Amniotic epithelial cell (primary cell): ENCODE measurements around the gene TRAPPC8.
"Not testable (repeated sequence)": the region's sequence is repeated elsewhere in the genome, so short reads cannot be mapped to it uniquely, and the experiment has no call there.

Experiments
- DNase-seq: peaks from one replicate; pipeline ENCODE4 v3.0.0-alpha.2; 2010; ENCODE audit warnings: low read depth

The TRAPPC8 gene, protein sequence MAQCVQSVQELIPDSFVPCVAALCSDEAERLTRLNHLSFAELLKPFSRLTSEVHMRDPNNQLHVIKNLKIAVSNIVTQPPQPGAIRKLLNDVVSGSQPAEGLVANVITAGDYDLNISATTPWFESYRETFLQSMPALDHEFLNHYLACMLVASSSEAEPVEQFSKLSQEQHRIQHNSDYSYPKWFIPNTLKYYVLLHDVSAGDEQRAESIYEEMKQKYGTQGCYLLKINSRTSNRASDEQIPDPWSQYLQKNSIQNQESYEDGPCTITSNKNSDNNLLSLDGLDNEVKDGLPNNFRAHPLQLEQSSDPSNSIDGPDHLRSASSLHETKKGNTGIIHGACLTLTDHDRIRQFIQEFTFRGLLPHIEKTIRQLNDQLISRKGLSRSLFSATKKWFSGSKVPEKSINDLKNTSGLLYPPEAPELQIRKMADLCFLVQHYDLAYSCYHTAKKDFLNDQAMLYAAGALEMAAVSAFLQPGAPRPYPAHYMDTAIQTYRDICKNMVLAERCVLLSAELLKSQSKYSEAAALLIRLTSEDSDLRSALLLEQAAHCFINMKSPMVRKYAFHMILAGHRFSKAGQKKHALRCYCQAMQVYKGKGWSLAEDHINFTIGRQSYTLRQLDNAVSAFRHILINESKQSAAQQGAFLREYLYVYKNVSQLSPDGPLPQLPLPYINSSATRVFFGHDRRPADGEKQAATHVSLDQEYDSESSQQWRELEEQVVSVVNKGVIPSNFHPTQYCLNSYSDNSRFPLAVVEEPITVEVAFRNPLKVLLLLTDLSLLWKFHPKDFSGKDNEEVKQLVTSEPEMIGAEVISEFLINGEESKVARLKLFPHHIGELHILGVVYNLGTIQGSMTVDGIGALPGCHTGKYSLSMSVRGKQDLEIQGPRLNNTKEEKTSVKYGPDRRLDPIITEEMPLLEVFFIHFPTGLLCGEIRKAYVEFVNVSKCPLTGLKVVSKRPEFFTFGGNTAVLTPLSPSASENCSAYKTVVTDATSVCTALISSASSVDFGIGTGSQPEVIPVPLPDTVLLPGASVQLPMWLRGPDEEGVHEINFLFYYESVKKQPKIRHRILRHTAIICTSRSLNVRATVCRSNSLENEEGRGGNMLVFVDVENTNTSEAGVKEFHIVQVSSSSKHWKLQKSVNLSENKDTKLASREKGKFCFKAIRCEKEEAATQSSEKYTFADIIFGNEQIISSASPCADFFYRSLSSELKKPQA (N-terminal part only)

DNA sequence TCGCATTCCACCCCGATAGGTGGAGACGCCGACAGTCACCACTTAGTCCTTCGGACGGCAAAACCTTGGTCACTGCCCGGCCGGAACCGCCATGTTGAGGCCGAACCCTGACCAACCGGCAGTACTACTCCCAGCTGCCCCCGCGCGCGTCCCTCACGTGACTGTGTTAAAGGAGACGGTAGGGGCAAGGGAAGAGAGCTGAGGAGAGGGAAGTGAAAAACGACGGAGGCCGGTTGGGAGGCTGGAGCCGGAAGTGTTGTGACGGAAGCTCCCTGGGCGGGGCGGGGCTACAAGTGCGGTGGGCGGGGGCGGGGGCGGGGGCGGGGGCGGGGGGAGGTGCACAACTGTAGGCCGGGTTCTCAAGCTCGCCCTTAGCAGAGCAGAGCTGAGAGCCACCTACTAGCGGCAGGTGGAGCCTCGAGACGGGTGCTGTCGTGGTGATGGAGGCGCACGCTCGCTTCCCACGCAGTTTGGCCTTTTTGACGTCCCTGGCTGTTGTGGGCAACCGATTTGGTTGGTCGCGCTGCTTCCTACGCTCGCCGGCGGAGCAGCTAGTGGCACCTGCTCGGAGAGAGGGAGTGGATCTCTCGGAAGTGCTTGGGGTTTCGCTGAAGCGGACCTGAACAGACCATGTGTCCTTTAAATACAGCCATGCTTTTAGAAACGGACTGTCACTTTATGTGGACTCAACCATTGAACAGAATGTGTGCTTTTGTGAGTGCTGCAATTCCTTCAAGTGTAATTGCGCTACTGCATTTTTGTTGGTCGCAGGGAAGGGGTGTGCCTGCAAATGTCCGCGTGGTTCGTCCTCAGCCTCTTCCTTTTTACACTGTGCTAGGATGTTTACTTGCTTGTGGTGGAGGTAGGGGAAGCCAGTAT is at the start of gene TRAPPC8:
Gene TRAPPC8, minus strand, starts transcription at position 130 of the 879 bp plus-strand sequence. CDS start 364 bp downstream, outside the sequence.
- DNase-seq, result peak; percentile 98

DNA sequence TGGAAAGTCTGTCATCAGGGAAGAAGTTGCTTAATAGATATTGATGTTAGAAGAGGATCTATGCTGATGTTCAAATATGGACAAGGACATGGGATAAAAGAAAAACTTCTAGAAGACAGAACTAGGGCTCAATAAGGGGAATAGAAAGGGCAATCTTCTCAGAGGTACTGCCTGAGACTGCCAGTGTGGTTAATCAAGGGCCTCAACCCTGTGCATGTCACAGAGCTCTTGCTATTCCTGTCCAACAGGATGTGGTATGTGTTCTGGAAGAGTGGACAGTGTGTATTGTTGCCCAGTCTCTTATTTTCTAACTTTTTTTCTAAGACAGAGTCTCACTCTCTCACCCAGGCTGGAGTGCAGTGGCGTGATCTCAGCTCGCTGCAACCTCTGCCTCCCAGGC is 47.9 kb upstream of the TRAPPC8 start:
- DNase-seq, result no peak

- DNase-seq, result no peak
Measured at GRCh38 chr18:31983976-31984375, 41.0 kb upstream of the TRAPPC8 start.

DNA sequence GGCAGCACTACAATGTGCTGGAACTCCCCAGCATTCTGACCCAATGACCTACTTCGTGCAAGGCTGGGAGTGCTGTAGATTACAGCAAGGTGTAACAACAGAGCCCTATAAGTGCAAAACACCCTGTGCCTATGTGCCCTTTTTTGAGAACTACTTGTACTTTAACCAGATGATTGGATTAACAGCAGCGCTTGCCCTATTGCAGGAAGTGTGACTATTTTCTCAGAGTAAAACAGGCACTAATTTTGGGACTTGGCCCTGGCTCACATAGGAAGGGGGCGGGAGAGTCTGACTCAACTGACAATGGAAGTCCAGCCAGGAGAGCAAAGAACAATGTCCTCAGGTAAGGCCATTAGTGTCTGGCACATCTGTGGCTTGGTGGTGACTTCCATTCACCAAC is 40.1 kb upstream of the TRAPPC8 start:
- DNase-seq, result no peak

- DNase-seq, result no peak
Measured at GRCh38 chr18:31980863-31981262, 37.9 kb upstream of the TRAPPC8 start.

DNA sequence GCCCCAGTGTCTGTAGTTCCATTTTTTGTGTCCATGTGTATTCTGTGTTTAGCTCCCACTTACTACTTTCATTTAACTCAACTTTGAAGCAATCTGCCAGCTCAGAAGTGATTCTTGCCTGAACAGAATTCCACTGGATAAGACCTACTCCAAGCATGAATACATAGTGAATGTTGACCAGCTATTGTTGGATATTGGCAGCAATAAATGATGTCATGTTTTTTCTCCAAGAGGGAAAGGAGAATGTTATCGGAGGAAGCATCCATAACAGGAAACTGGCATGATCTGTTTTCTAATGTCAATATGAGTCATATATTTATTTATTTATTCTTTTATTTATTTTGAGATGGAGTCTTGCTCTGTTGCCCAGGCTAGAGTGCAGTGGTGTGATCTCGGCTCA is 36.8 kb upstream of the TRAPPC8 start:
- DNase-seq, result no peak

DNA sequence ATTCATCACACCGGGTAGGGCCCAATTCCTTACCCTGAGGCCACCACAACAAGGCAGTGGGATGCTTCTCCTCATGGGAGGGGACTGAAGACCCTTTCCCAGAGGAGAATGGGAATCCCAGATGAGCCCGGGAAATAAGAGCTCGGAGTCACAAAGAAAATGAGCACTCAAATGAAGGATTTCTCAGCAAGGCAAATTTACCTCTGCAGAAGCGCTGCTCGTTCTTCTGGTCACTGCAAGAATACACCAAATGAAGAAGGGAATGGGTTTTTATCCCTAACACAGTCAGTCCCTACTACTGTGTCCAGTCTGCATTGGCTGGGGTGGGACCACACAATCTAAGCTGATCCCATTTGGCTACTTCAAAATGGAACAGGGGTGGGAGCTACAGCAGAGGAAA is 35.7 kb upstream of the TRAPPC8 start:
- DNase-seq, result no peak

GRCh38 chr18:31977270-31977872 is 34.4 kb upstream of the TRAPPC8 start:
- peak; percentile 62 for DNase-seq

DNA sequence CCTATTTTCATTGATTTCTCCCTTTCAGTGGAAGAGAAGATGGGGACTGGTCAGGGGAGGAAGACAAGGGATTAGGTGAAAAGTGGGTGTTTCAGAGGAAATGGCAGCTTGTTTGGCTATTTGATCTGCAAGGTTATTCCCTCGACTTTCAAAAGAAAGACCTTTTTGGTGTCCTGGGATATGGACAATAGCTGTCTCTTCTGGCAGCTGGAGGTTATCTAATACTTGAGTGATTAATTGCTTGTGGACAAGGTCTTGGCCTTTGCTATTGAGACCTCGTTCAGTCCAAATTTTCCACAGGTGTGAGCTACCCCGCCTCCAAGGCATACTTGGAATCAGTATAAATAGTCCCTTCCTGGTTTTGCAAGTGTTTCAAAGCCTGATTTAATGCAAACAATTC is 33.3 kb upstream of the TRAPPC8 start:
- DNase-seq, result no peak

DNA sequence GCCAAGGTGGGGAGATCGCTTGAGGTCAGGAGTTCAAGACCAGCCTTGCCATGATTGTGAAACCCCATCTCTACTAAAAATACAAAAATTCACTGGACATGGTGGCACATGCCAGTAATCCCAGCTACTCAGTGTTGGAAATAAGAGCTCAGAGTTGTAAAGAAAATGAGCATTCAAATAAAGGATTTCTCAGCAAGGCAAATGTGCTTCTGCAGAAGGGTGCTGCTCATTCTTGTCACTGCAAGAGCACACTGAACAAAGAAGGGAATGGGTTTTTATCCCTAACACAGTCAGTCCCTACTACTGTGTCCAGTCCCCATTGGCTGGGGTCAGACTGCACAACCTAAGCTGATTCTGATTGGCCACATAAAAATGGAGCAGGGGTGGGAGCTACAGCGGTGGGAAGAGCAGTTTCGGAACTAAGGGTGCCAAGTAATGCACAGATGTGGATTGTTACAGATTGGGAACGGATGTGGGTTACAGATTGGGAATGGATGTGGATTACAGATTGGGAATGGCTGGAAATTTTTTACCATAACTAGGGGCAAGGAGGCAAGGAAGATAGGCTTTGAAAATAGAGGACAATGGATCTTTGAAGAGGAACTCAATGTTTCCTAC is 31.1 kb upstream of the TRAPPC8 start:
- peak; percentile 3 for DNase-seq

GRCh38 chr18:31970617-31971016 is 27.7 kb upstream of the TRAPPC8 start:
- DNase-seq, result no peak

DNA sequence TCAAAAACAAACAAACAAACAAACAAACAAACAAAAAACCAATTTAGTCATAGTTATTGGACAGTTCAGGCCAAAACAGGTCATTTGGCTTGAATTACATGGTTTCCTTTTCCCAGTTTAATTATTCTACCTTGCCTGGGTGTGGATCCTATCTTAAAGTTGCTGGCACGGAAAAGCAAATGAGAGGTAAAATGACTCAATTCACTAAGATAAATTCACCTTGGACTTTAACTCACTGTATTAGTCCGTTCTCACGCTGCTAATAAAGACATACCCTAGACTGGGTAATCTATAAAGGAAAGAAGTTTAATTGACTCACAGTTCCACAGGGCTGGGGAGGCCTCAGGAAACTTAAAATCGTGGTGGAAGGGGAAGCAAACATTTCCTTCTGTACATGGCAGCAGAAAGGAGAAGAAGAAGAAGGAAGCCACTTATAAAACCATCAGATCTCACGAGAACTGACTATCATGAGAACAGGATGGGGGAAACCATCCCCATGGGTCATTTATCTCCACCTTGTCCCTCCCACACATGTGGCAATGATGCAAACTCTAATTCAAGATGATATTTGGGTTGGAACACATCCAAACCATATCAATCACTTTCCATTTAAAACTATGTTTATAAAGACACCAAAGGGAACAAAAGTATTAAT is 22.5 kb upstream of the TRAPPC8 start:
- DNase-seq, result no peak

- no peak for DNase-seq
Measured at GRCh38 chr18:31957728-31958127, 14.8 kb upstream of the TRAPPC8 start.

GRCh38 chr18:31954349-31954748 is 11.4 kb upstream of the TRAPPC8 start:
- peak; percentile 78 for DNase-seq

DNA sequence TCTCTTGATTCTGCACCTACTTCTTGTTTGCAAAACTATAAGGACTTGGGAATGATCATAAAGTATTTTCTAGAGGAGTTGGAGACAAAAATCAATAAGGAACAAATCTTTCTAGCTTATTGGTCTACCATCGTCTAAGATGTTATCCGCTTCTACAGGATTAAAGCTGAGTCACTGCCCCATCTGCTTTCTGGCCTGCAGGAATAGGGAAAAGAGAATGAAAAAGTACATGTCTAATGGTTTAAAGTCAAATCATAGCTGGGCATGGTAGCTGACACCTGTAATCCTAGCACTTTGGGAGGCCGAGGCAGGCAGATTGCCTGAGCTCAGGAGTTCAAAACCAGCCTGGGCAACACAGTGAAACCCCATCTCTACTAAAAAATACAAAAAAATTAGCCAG is 10.8 kb upstream of the TRAPPC8 start:
- DNase-seq, result not testable (repeated sequence)

DNA sequence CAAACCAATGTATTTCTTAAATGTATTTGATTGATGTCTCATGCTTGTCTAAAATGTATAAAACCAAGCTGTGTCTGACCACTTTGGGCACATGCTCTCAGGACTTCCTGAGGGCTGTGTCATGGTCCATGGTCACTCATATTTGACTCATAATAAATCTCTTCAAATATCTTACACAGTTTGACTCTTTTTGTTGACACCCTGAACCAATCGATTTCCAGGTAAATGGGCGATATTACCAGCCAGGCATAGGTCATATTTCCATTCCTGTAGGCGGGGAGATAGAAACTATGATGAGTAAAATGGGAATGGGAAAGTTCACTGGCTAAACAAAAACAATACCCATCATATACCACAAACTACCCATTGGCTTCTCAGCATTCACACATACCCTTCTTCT is 9.3 kb upstream of the TRAPPC8 start:
- no peak for DNase-seq

- no peak for DNase-seq
Measured at GRCh38 chr18:31950583-31950982, 7.7 kb upstream of the TRAPPC8 start.

GRCh38 chr18:31948349-31948748 is 5.4 kb upstream of the TRAPPC8 start:
- DNase-seq, result not testable (repeated sequence)

- no peak for DNase-seq
Measured at GRCh38 chr18:31946305-31947046, 3.5 kb upstream of the TRAPPC8 start.
